ENCODE results near the gene WNT9A.

Gene WNT9A

GRCh38 chr1:227941509-227942020, 6.2 kb downstream of the WNT9A start:
- DNase-seq (ENCODE audit: low spot score), result no peak

- no peak for DNase-seq (ENCODE audit: low spot score)
Measured at GRCh38 chr1:227940791-227941241, 6.9 kb downstream of the WNT9A start.

- DNase-seq (ENCODE audit: low spot score), result no peak
Measured at GRCh38 chr1:227939791-227940771, 7.7 kb downstream of the WNT9A start.

GRCh38 chr1:227938911-227939790, 8.6 kb downstream of the WNT9A start:
- no peak for DNase-seq (ENCODE audit: low spot score)

GRCh38 chr1:227938276-227938675, 9.5 kb downstream of the WNT9A start:
- no peak for DNase-seq (ENCODE audit: low spot score)

- DNase-seq (ENCODE audit: low spot score), result no peak
Measured at GRCh38 chr1:227937838-227938145, 9.9 kb downstream of the WNT9A start.

- no peak for DNase-seq (ENCODE audit: low spot score)
Measured at GRCh38 chr1:227937031-227937837, 10.5 kb downstream of the WNT9A start.

GRCh38 chr1:227935826-227936225, 11.9 kb downstream of the WNT9A start:
- DNase-seq (ENCODE audit: low spot score), result no peak

GRCh38 chr1:227934476-227935313, 13.0 kb downstream of the WNT9A start:
- peak; percentile 64 for DNase-seq (ENCODE audit: low spot score)

GRCh38 chr1:227929751-227930472, 17.8 kb downstream of the WNT9A start:
- DNase-seq (ENCODE audit: low spot score), result no peak

GRCh38 chr1:227928811-227929375, 18.8 kb downstream of the WNT9A start:
- DNase-seq (ENCODE audit: low spot score), result no peak

GRCh38 chr1:227927971-227928741, 19.6 kb downstream of the WNT9A start:
- DNase-seq (ENCODE audit: low spot score), result no peak

- no peak for DNase-seq (ENCODE audit: low spot score)
Measured at GRCh38 chr1:227926896-227927885, 20.5 kb downstream of the WNT9A start.

GRCh38 chr1:227926216-227926791, 21.4 kb downstream of the WNT9A start:
- DNase-seq (ENCODE audit: low spot score), result no peak

GRCh38 chr1:227925582-227926198, 22.0 kb downstream of the WNT9A start:
- no peak for DNase-seq (ENCODE audit: low spot score)

GRCh38 chr1:227924833-227925574, 22.7 kb downstream of the WNT9A start:
- no peak for DNase-seq (ENCODE audit: low spot score)
